Mesenchymal stem cell (in vitro differentiated cells and primary cell): ENCODE measurements around the gene E2F3. TPM values are rescaled to one million over a fixed set of nuclear protein-coding genes. Genes with fewer than 3 reads are reported as not detected.

Experiments used
- DNase-seq: peaks from one replicate; pipeline ENCODE4 v3.0.0-alpha.2; 2013
- H2AFZ ChIP-seq: one replicate; pipeline ENCODE4 v1.6.1; 2013; ENCODE audit warnings: low read depth, mild to moderate bottlenecking, control low read depth, inconsistent platforms, low read length, moderate library complexity
- H2AK5ac ChIP-seq: 2 replicates; pipeline ENCODE4 v1.6.1; 2013; ENCODE audit warnings: low read length, moderate library complexity, mild to moderate bottlenecking, inconsistent platforms; ENCODE audit not compliant: severe bottlenecking
- H2BK120ac ChIP-seq: one replicate; pipeline ENCODE4 v1.6.1; 2013; ENCODE audit warnings: low read depth, mild to moderate bottlenecking, inconsistent platforms, low read length, moderate library complexity
- H2BK12ac ChIP-seq, 2 experiments: one replicate each; pipeline ENCODE4 v1.6.1; 2013; ENCODE audit warnings: inconsistent platforms in 2 of 2, low read length in 2 of 2, mild to moderate bottlenecking in 2 of 2, moderate library complexity in 2 of 2, control low read depth in 1 of 2
- H2BK15ac ChIP-seq: one replicate; pipeline ENCODE4 v1.6.1; 2013; ENCODE audit warnings: mild to moderate bottlenecking, low read depth, inconsistent platforms; ENCODE audit not compliant: poor library complexity, severe bottlenecking
- H2BK5ac ChIP-seq: 2 replicates; pipeline ENCODE4 v1.6.1; 2013; ENCODE audit warnings: low read depth, mild to moderate bottlenecking, low read length, control low read depth, inconsistent platforms; ENCODE audit not compliant: poor library complexity, severe bottlenecking
- H3K14ac ChIP-seq, 2 experiments: one replicate each; pipeline ENCODE4 v1.6.1; 2013; ENCODE audit warnings: inconsistent platforms in 2 of 2, low read length in 2 of 2, control low read depth in 1 of 2, mild to moderate bottlenecking in 1 of 2, moderate library complexity in 1 of 2
- H3K18ac ChIP-seq, 2 experiments: one replicate each; pipeline ENCODE4 v1.6.1; 2013; ENCODE audit warnings: inconsistent platforms in 2 of 2, low read length in 2 of 2, control low read depth in 1 of 2, low read depth in 1 of 2, mild to moderate bottlenecking in 1 of 2
- H3K23ac ChIP-seq, 2 experiments: one replicate each; pipeline ENCODE4 v1.6.1; 2013; ENCODE audit warnings: inconsistent platforms in 2 of 2, low read length in 2 of 2, mild to moderate bottlenecking in 2 of 2, moderate library complexity in 2 of 2, control low read depth in 1 of 2
- H3K27ac ChIP-seq: 2 replicates; pipeline ENCODE4 v1.5.1; 2013; ENCODE audit warnings: mild to moderate bottlenecking, moderate library complexity, low read length, control low read depth, inconsistent platforms; ENCODE audit not compliant: poor library complexity, severe bottlenecking
- H3K27me3 ChIP-seq, 2 experiments: 2 replicates each; pipeline versions ENCODE4 v1.6.1 to v1.7.0; 2013; ENCODE audit warnings: low read length in 2 of 2, mild to moderate bottlenecking in 2 of 2, moderate library complexity in 2 of 2, control low read depth in 1 of 2, inconsistent platforms in 1 of 2; ENCODE audit not compliant: control insufficient read depth in 1 of 2, insufficient read depth in 1 of 2
- H3K36me3 ChIP-seq, 2 experiments: 2 replicates each; pipeline versions ENCODE4 v1.6.1 to v1.7.0; 2013; ENCODE audit warnings: low read length in 2 of 2, control low read depth in 1 of 2, inconsistent platforms in 1 of 2, low read depth in 1 of 2, mild to moderate bottlenecking in 1 of 2; ENCODE audit not compliant: insufficient read depth in 2 of 2, control insufficient read depth in 1 of 2
- H3K4ac ChIP-seq, 2 experiments: one replicate each; pipeline ENCODE4 v1.6.1; 2013; ENCODE audit warnings: inconsistent platforms in 2 of 2, low read length in 2 of 2, mild to moderate bottlenecking in 2 of 2, moderate library complexity in 2 of 2, control low read depth in 1 of 2, low read depth in 1 of 2
- H3K4me1 ChIP-seq: 2 replicates; pipeline ENCODE4 v1.6.1; 2013; ENCODE audit warnings: low read depth, low read length, control low read depth; ENCODE audit not compliant: control insufficient read depth, insufficient read depth
- H3K4me2 ChIP-seq: 2 replicates; pipeline ENCODE4 v1.6.1; 2013; ENCODE audit warnings: low read length, mild to moderate bottlenecking, inconsistent platforms; ENCODE audit not compliant: poor library complexity, severe bottlenecking
- H3K4me3 ChIP-seq, 2 experiments: 2 replicates each; pipeline versions ENCODE4 v1.5.1 to v1.7.0; 2013; ENCODE audit warnings: low read length in 2 of 2, mild to moderate bottlenecking in 2 of 2, control low read depth in 1 of 2, low read depth in 1 of 2; ENCODE audit not compliant: insufficient read depth in 1 of 2
- H3K79me1 ChIP-seq: replicated peaks from 2 replicates; pipeline ENCODE4 v1.6.1; 2013; ENCODE audit warnings: mild to moderate bottlenecking, control low read depth, low read length, inconsistent platforms; ENCODE audit not compliant: poor library complexity, severe bottlenecking
- H3K9ac ChIP-seq: 2 replicates; pipeline ENCODE4 v1.7.0; 2013; ENCODE audit warnings: mild to moderate bottlenecking, low read length, moderate library complexity
- H3K9me3 ChIP-seq: 2 replicates; pipeline ENCODE4 v1.7.0; 2013; ENCODE audit warnings: mild to moderate bottlenecking, low read length; ENCODE audit not compliant: control insufficient read depth
- H4K8ac ChIP-seq: one replicate; pipeline ENCODE4 v1.6.1; 2013; ENCODE audit warnings: inconsistent platforms, mild to moderate bottlenecking, low read length, moderate library complexity
- H4K91ac ChIP-seq: one replicate; pipeline ENCODE4 v1.6.1; 2013; ENCODE audit warnings: mild to moderate bottlenecking, low read length, inconsistent platforms
- WGBS: methylation state at CpG from one replicate; pipeline ENCODE4 v1.1.7; 2013; ENCODE audit warnings: mixed read lengths; 5-methylcytosine and 5-hydroxymethylcytosine counted together
- polyA plus RNA-seq, 2 experiments: library from polyadenylated mRNA; stranded (reverse); fragments of 200-250 nt; gene quantifications; one replicate each; pipeline ENCODE4 v1.2.3, GENCODE V29; 2013

E2F3 gene
- polyA plus RNA-seq (2013, experiment 1 of 2): 17.5 TPM
- polyA plus RNA-seq (2013, experiment 2 of 2): 17.7 TPM

DNA sequence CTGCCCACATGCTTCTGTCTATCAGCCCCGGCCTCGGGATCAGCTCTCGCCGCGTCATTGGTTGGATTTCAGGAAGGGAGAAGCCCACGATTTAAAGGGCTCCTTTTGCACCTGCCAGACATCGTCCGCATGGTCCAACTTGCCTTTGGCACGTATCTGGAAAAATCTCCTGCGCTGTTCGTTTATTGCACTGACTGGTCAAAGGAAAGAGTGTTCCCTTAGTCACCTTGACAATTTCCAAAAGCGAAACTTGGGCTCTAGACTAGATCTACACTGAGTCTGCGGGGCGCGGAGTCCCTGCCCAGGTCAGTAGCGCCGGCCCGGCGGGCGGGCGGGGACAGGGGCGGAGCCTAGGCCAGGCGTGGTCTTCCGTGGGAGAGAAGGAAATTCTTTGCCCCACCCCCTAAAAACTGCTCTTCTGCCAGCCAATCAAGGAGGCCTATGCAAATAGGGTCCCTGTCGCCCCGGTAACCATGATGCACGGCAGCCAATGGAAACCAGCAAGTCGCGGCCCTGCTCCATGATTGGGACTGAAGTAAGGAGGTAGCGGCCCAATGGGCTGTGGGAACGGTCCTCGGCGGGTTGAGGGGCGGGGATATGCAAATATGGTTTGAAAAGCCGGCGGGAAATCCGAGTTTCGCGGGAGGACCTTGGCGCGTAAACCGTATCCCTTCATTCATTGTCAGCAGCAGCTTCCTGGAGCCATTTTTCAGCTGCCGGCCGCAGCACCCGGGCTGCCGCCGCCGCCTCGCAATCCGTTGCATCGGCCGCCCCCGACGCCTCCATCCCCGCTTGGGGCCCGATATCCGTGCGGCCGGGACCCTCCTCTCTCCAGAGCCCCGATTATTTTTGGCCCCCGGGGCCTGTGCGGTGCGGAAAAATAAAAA is at the start of gene E2F3:
Gene E2F3 (plus strand): TSS at position 675 of the 887 bp plus-strand sequence. CDS start 354 bp downstream, outside the sequence.
- Histone ChIP-seq H3K23ac (peak within 1 kb of the TSS; percentile 60 to 98), H4K8ac (peak within 1 kb of the TSS; percentile 89), H4K91ac (peak within 1 kb of the TSS; percentile 92), H2BK15ac (peak within 1 kb of the TSS; percentile 93), H3K4ac (peak within 1 kb of the TSS; percentile 87 to 95), H3K9me3 (no peaks in the 10 kb centered on the region), H2BK120ac (peak within 1 kb of the TSS; percentile 97), H3K14ac (peak within 1 kb of the TSS in 1 of 2 experiments; percentile 91), H3K4me3 (peak within 1 kb of the TSS; percentile 77 to 96), H3K27ac (peak within 1 kb of the TSS; percentile 73), H2BK12ac (peak within 1 kb of the TSS in 1 of 2 experiments; percentile 39), H3K79me1 (peaks cover 1% of the 10 kb centered on the region), H3K18ac (peak within 1 kb of the TSS; percentile 97 to 99), H3K9ac (peak within 1 kb of the TSS; percentile 81), H3K4me2 (peak within 1 kb of the TSS; percentile 100), H2AK5ac (no peak within 1 kb of the TSS), H3K27me3 (peaks cover 0 to 4% of the 10 kb centered on the region in 2 experiments), H2BK5ac (peak within 1 kb of the TSS; percentile 95), H3K4me1 (peaks cover 3% of the 10 kb centered on the region), H2AFZ (peak within 1 kb of the TSS; percentile 62), H3K36me3 (peaks cover 3 to 4% of the 10 kb centered on the region in 2 experiments)
- WGBS: 1% methylated on average over 59 of the region's 63 CpGs
- DNase-seq: peak; percentile 100

DNA sequence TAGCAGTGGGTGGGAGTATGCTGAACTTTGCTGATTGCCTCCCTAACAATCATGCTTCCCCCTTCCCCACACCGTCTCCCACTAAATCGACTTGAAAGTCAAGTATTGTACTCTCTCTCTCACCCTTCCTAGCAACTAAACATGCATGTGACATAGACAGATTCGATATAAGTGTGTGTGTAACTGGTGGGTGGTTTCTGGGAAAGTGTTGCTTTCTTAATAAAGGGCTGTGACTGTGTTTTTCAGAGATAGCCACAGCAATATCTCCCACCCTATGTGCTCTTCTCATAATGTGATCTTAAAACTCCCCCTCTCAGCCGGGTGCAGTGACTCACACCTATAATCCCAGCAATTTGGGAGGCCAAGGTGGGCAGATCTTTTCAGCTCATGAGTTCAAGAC is 49.3 kb upstream of the E2F3 start:
- no peak overlapping the region for H2AFZ ChIP-seq
- no peak overlapping the region for H4K91ac ChIP-seq
- no peak overlapping the region for H2BK120ac ChIP-seq
- H3K27ac ChIP-seq: no peak overlapping the region
- H3K27me3 ChIP-seq: no peaks in the 10 kb centered on the region
- H4K8ac ChIP-seq: no peak overlapping the region
- WGBS: 76% methylated on average over 1 of the region's 4 CpGs
- H3K14ac ChIP-seq: no peak overlapping the region
- H3K18ac ChIP-seq: no peak overlapping the region
- H3K4me1 ChIP-seq: no peaks in the 10 kb centered on the region
- H3K9ac ChIP-seq: no peak overlapping the region
- peak overlapping the region in 1 of 2 experiments; percentile 54 for H2BK12ac ChIP-seq
- no peak overlapping the region for H2AK5ac ChIP-seq
- H3K79me1 ChIP-seq: no peaks in the 10 kb centered on the region
- H3K4ac ChIP-seq: no peak overlapping the region
- peaks cover 8% of the 10 kb centered on the region for H3K9me3 ChIP-seq
- no peaks in the 10 kb centered on the region for H3K36me3 ChIP-seq
- no peak overlapping the region for H3K23ac ChIP-seq
- DNase-seq: no peak
- no peak overlapping the region for H2BK5ac ChIP-seq
- no peak overlapping the region for H3K4me3 ChIP-seq
- H2BK15ac ChIP-seq: no peak overlapping the region
- no peak overlapping the region for H3K4me2 ChIP-seq

GRCh38 chr6:20353134-20353533 is 48.5 kb upstream of the E2F3 start:
- H2BK5ac ChIP-seq: no peak overlapping the region
- 100% methylated on average over 5 of the region's 5 CpGs for WGBS
- no peak overlapping the region for H3K23ac ChIP-seq
- no peak for DNase-seq
- no peak overlapping the region for H4K8ac ChIP-seq
- H3K4me1 ChIP-seq: no peaks in the 10 kb centered on the region
- no peaks in the 10 kb centered on the region for H3K27me3 ChIP-seq
- H3K14ac ChIP-seq: no peak overlapping the region
- no peak overlapping the region for H3K4me3 ChIP-seq
- no peak overlapping the region for H3K27ac ChIP-seq
- no peak overlapping the region for H3K4ac ChIP-seq
- H2BK15ac ChIP-seq: no peak overlapping the region
- no peak overlapping the region for H2AK5ac ChIP-seq
- peaks cover 8% of the 10 kb centered on the region for H3K9me3 ChIP-seq
- no peak overlapping the region for H2AFZ ChIP-seq
- H3K4me2 ChIP-seq: no peak overlapping the region
- no peak overlapping the region for H2BK12ac ChIP-seq
- no peak overlapping the region for H3K9ac ChIP-seq
- no peaks in the 10 kb centered on the region for H3K36me3 ChIP-seq
- no peak overlapping the region for H2BK120ac ChIP-seq
- H4K91ac ChIP-seq: no peak overlapping the region
- H3K18ac ChIP-seq: no peak overlapping the region
- H3K79me1 ChIP-seq: no peaks in the 10 kb centered on the region

DNA sequence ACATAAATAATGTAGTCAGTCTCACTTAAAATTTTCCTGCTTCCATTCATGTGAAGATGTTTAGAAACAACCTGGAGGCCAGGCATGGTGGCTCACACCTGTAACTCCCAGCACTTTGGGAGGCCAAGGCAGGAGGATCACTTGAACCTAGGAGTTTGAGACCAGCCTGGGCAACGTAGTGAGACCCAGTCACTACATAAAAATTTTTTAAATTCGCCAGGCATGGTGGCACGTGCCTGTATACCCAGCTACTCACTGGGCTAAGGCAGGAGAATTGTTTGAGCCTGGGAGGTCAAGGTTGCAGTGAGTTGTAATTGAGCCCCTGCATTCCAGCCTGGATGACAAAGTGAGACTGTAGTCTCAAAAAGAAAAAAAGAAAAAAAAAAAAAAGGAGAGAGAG is 47.3 kb upstream of the E2F3 start:
- Histone ChIP-seq H3K4ac (no peak overlapping the region), H3K79me1 (no peaks in the 10 kb centered on the region), H2BK15ac (no peak overlapping the region), H2AFZ (no peak overlapping the region), H3K9ac (no peak overlapping the region), H4K8ac (no peak overlapping the region), H3K27ac (no peak overlapping the region), H3K18ac (no peak overlapping the region), H2BK12ac (peak overlapping the region in 1 of 2 experiments; percentile 42), H3K23ac (no peak overlapping the region), H2AK5ac (no peak overlapping the region), H3K27me3 (no peaks in the 10 kb centered on the region), H3K4me1 (no peaks in the 10 kb centered on the region), H2BK120ac (no peak overlapping the region), H3K14ac (no peak overlapping the region), H3K9me3 (peaks cover 8% of the 10 kb centered on the region), H3K4me2 (no peak overlapping the region), H2BK5ac (no peak overlapping the region), H3K36me3 (no peaks in the 10 kb centered on the region), H3K4me3 (no peak overlapping the region), H4K91ac (no peak overlapping the region)
- DNase-seq: no peak
- WGBS: 87% methylated on average over 3 of the region's 3 CpGs
